Osteoblast (primary cell): ENCODE data around the gene DDC. TPM values are rescaled to one million over a fixed set of nuclear protein-coding genes. Genes with fewer than 3 reads are reported as not detected.

Experiments used
- DNase-seq: peaks from one replicate; pipeline ENCODE4 v3.0.0; 2011; ENCODE audit warnings: low spot score, mixed read lengths; ENCODE audit not compliant: insufficient read length; ENCODE audit errors: missing footprints
- H2AFZ ChIP-seq: 2 replicates; pipeline ENCODE4 v1.6.0; 2011; ENCODE audit warnings: mild to moderate bottlenecking, low read length
- H3K27ac ChIP-seq: 2 replicates; pipeline ENCODE4 v1.5.1; 2011; ENCODE audit warnings: mild to moderate bottlenecking, low read depth, low read length, moderate library complexity
- H3K27me3 ChIP-seq: 2 replicates; pipeline ENCODE4 v1.6.0; 2012; ENCODE audit warnings: mild to moderate bottlenecking, control low read depth, inconsistent platforms, low read length, moderate library complexity; ENCODE audit not compliant: insufficient read depth
- H3K36me3 ChIP-seq: 2 replicates; pipeline ENCODE4 v1.5.1; 2011; ENCODE audit warnings: mild to moderate bottlenecking, low read length, control low read depth, moderate library complexity; ENCODE audit not compliant: insufficient read depth
- H3K4me1 ChIP-seq: 2 replicates; pipeline ENCODE4 v1.5.1; 2011; ENCODE audit warnings: mild to moderate bottlenecking, low read length, control low read depth, moderate library complexity; ENCODE audit not compliant: insufficient read depth
- H3K4me2 ChIP-seq: 2 replicates; pipeline ENCODE4 v1.6.0; 2011; ENCODE audit warnings: mild to moderate bottlenecking, low read length; ENCODE audit not compliant: insufficient read depth
- H3K4me3 ChIP-seq: fragments of 200-600 bp; sonication (generic); 3 replicates; pipeline ENCODE4 v1.5.1; 2012; ENCODE audit warnings: mild to moderate bottlenecking, low read length, inconsistent platforms; ENCODE audit not compliant: insufficient read depth
- H3K79me2 ChIP-seq: 2 replicates; pipeline ENCODE4 v1.6.0; 2012; ENCODE audit warnings: mild to moderate bottlenecking, low read length, control low read depth, inconsistent platforms; ENCODE audit not compliant: insufficient read depth
- H3K9me3 ChIP-seq: 2 replicates; pipeline ENCODE4 v1.5.1; 2011; ENCODE audit warnings: low read depth, low read length, control low read depth
- H4K20me1 ChIP-seq: 2 replicates; pipeline ENCODE4 v1.6.0; 2012; ENCODE audit warnings: mild to moderate bottlenecking, low read length, control low read depth; ENCODE audit not compliant: insufficient read depth
- total RNA-seq: library from RNA; depleted of rRNA; stranded (reverse); fragments of >200 nt; gene quantifications from 2 replicates; pipeline ENCODE4 v1.2.3, GENCODE V29; 2012
- TF ChIP-seq, protein P1 (sequence below): IDR thresholded peaks from 2 replicates; pipeline ENCODE4 v1.5.1; 2011; ENCODE audit warnings: mild to moderate bottlenecking, low read depth, low read length, moderate library complexity; ENCODE audit errors: extremely low read depth

The DDC gene
- total RNA-seq, 1 donor: not detected

DNA sequence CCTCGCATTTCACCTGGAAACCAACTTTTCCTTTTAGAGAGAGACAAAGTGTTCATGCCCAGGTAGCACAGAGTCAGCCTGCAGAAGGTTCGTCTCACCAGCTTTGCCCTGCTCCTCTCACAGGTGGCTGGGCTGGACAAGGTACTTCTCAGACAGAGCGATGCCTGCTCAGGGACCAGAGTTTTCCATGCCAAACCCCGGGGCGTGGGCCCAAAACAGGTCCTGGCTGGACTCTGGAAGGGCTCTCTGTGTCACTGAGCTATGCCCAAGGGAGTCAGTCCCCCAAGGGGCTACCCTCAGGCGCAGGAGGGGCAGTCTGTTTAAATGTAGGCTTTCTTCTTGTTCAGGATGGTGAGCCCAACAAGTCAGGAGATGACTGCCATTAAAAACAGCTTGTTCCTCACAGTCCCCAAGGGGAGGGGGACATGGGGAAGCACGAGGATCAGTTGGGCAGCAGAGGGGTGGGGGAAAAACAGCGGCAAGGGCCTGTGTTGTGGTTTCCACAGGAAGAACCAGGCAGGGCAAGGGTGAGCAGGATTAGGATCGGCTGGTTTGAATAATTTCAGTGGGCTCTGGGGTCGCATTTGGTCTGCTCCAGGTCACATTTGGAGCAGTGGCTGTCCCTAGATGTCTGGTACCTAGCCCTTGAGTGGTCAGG is 59.5 kb downstream of the DDC start:
- no peak for DNase-seq
- no peaks in the 10 kb centered on the region for H3K36me3 ChIP-seq
- H3K4me1 ChIP-seq: peaks cover 7% of the 10 kb centered on the region
- no peaks in the 10 kb centered on the region for H3K27me3 ChIP-seq
- H4K20me1 ChIP-seq: no peaks in the 10 kb centered on the region
- H3K79me2 ChIP-seq: no peaks in the 10 kb centered on the region
- H3K9me3 ChIP-seq: no peaks in the 10 kb centered on the region
- TF ChIP-seq, protein P1, sequence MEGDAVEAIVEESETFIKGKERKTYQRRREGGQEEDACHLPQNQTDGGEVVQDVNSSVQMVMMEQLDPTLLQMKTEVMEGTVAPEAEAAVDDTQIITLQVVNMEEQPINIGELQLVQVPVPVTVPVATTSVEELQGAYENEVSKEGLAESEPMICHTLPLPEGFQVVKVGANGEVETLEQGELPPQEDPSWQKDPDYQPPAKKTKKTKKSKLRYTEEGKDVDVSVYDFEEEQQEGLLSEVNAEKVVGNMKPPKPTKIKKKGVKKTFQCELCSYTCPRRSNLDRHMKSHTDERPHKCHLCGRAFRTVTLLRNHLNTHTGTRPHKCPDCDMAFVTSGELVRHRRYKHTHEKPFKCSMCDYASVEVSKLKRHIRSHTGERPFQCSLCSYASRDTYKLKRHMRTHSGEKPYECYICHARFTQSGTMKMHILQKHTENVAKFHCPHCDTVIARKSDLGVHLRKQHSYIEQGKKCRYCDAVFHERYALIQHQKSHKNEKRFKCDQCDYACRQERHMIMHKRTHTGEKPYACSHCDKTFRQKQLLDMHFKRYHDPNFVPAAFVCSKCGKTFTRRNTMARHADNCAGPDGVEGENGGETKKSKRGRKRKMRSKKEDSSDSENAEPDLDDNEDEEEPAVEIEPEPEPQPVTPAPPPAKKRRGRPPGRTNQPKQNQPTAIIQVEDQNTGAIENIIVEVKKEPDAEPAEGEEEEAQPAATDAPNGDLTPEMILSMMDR: no peak
- H3K27ac ChIP-seq: no peak overlapping the region
- no peak overlapping the region for H3K4me3 ChIP-seq
- no peak overlapping the region for H3K4me2 ChIP-seq
- no peak overlapping the region for H2AFZ ChIP-seq

- H3K9me3 ChIP-seq: no peaks in the 10 kb centered on the region
- H3K4me1 ChIP-seq: peaks cover 7% of the 10 kb centered on the region
- H3K4me3 ChIP-seq: no peak overlapping the region
- H3K4me2 ChIP-seq: no peak overlapping the region
- DNase-seq: no peak
- no peaks in the 10 kb centered on the region for H3K79me2 ChIP-seq
- no peak overlapping the region for H3K27ac ChIP-seq
- H3K27me3 ChIP-seq: no peaks in the 10 kb centered on the region
- TF ChIP-seq, protein P1: no peak
- no peak overlapping the region for H2AFZ ChIP-seq
- H4K20me1 ChIP-seq: no peaks in the 10 kb centered on the region
- no peaks in the 10 kb centered on the region for H3K36me3 ChIP-seq
Observed at GRCh38 chr7:50504646-50505546, 60.3 kb downstream of the DDC start.

DNA sequence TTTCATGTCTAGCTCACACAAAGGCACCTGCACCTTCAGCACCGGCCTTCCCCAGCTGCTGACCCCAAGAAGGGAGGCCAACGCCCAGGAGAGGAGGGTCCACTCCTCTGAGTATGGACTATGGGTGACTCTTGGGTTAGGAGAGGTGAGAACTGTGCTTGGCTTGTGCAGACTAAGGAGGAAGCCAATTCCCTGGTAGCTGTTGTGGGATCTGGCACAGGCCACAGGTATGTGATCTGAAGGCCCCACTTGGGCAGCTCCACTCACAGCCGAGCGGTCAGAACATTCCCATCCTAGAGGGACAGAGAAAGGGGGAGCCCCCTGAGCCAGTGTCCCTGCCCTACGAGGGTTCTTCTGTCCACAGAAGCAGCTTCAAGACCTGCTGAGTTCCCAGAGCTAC is 62.3 kb downstream of the DDC start:
- Histone ChIP-seq H3K9me3 (no peaks in the 10 kb centered on the region), H4K20me1 (no peaks in the 10 kb centered on the region), H2AFZ (no peak overlapping the region), H3K79me2 (no peaks in the 10 kb centered on the region), H3K4me3 (no peak overlapping the region), H3K36me3 (no peaks in the 10 kb centered on the region), H3K27ac (no peak overlapping the region), H3K27me3 (peaks cover 4% of the 10 kb centered on the region), H3K4me1 (peaks cover 7% of the 10 kb centered on the region), H3K4me2 (no peak overlapping the region)
- DNase-seq: no peak
- TF ChIP-seq, protein P1: no peak
